HEK293 (cell line): ENCODE results near the gene MYO5C.

ENCODE experiments used
- CTCF ChIA-PET: fragments of 350-600 bp; formaldehyde crosslinking; extraction: SDS; loops from one replicate; lab custom pipeline; 2021; ENCODE audit warnings: antibody characterized with exemption; lab: Yijun Ruan, JAX
- POLR2A ChIA-PET: fragments of 300-600 bp; formaldehyde crosslinking; extraction: SDS; loops from one replicate; lab custom pipeline; 2020; ENCODE audit warnings: antibody characterized with exemption, inconsistent platforms; lab: Yijun Ruan, JAX
- H3K27ac ChIP-seq: fragments of 200-500 bp; sonication (Bioruptor generic); 2 replicates; pipeline ENCODE4 v1.5.1; 2014; ENCODE audit warnings: low read depth, low read length, control low read depth, inconsistent platforms; ENCODE audit errors: extremely low read depth
- H3K36me3 ChIP-seq, 2 experiments: fragments of 200-500 bp in 1 of 2; sonication (Bioruptor generic) in 1 of 2; 1 replicate in 1 of 2; 2 replicates in 1 of 2; pipeline ENCODE4 v1.5.1; 2014 to 2017; ENCODE audit warnings: inconsistent platforms in 2 of 2, low read length in 2 of 2; ENCODE audit not compliant: control insufficient read depth in 2 of 2, insufficient read depth in 1 of 2
- H3K4me1 ChIP-seq: fragments of 200-500 bp; sonication (Bioruptor generic); 2 replicates; pipeline ENCODE4 v1.5.1; 2014; ENCODE audit warnings: mild to moderate bottlenecking, low read length, inconsistent platforms; ENCODE audit not compliant: control insufficient read depth, insufficient read depth
- H3K4me3 ChIP-seq: 2 replicates; pipeline ENCODE4 v1.5.1; 2011; ENCODE audit warnings: low read depth, mild to moderate bottlenecking, control low read depth, low read length, moderate library complexity
- H3K9me3 ChIP-seq: fragments of 200-500 bp; sonication (Bioruptor generic); 2 replicates; pipeline ENCODE4 v1.5.1; 2014; ENCODE audit warnings: low read depth, low read length, inconsistent platforms; ENCODE audit not compliant: control insufficient read depth, insufficient read depth
- MEIS1 ChIP-seq: sonication (generic); formaldehyde crosslinking; IDR thresholded peaks from 2 replicates; pipeline ENCODE4 v1.8.1; 2022; ENCODE audit warnings: missing genetic modification reagents, mild to moderate bottlenecking, borderline replicate concordance
- SP2 ChIP-seq: fragments of 450-650 bp; formaldehyde crosslinking; IDR thresholded peaks from 2 replicates; pipeline ENCODE4 v1.5.1; 2016; ENCODE audit warnings: missing biosample characterization, missing genetic modification characterization
- ZBTB44 ChIP-seq: fragments of 450-650 bp; IDR thresholded peaks from 2 replicates; pipeline ENCODE4 v1.5.1; 2018; ENCODE audit warnings: missing biosample characterization, mild to moderate bottlenecking, missing genetic modification characterization
- ZNF214 ChIP-seq: fragments of 450-650 bp; formaldehyde crosslinking; IDR thresholded peaks from 2 replicates; pipeline ENCODE4 v1.5.1; 2017; ENCODE audit warnings: missing biosample characterization, mild to moderate bottlenecking, missing genetic modification characterization, borderline replicate concordance
- ZNF23 ChIP-seq: fragments of 450-650 bp; formaldehyde crosslinking; IDR thresholded peaks from 2 replicates; pipeline ENCODE4 v1.5.1; 2016; ENCODE audit warnings: missing biosample characterization, missing genetic modification characterization, borderline replicate concordance
- ZNF280C ChIP-seq: fragments of 450-650 bp; formaldehyde crosslinking; IDR thresholded peaks from 2 replicates; pipeline ENCODE4 v1.5.1; 2016; ENCODE audit warnings: missing biosample characterization, missing genetic modification characterization
- ZNF311 ChIP-seq: fragments of 450-650 bp; formaldehyde crosslinking; IDR thresholded peaks from 2 replicates; pipeline ENCODE4 v1.5.1; 2017; ENCODE audit warnings: missing biosample characterization, missing genetic modification characterization, borderline replicate concordance
- ZNF544 ChIP-seq: fragments of 450-650 bp; formaldehyde crosslinking; IDR thresholded peaks from 2 replicates; pipeline ENCODE4 v1.5.0; 2017; ENCODE audit warnings: missing biosample characterization, missing genetic modification characterization
- ZNF548 ChIP-seq: fragments of 450-650 bp; formaldehyde crosslinking; IDR thresholded peaks from 2 replicates; pipeline ENCODE4 v1.5.1; 2016; ENCODE audit warnings: missing biosample characterization, missing genetic modification characterization
- ZNF610 ChIP-seq: fragments of 450-650 bp; formaldehyde crosslinking; IDR thresholded peaks from 2 replicates; pipeline ENCODE4 v1.5.1; 2016; ENCODE audit warnings: missing biosample characterization, missing genetic modification characterization, borderline replicate concordance
- ZNF658 ChIP-seq: fragments of 450-650 bp; formaldehyde crosslinking; IDR thresholded peaks from 2 replicates; pipeline ENCODE4; 2016; ENCODE audit warnings: missing biosample characterization, missing genetic modification characterization
- ZNF664 ChIP-seq: fragments of 450-650 bp; formaldehyde crosslinking; IDR thresholded peaks from 2 replicates; pipeline ENCODE4 v1.5.1; 2016; ENCODE audit warnings: missing biosample characterization, missing genetic modification characterization
- ZNF670 ChIP-seq: fragments of 450-650 bp; formaldehyde crosslinking; IDR thresholded peaks from 2 replicates; pipeline ENCODE4 v1.5.1; 2016; ENCODE audit warnings: missing biosample characterization, missing genetic modification characterization, low read depth
- ZSCAN18 ChIP-seq: fragments of 450-650 bp; formaldehyde crosslinking; IDR thresholded peaks from 2 replicates; pipeline ENCODE4 v1.5.1; 2016; ENCODE audit warnings: missing biosample characterization, missing genetic modification characterization
- ZSCAN5A ChIP-seq: fragments of 450-650 bp; formaldehyde crosslinking; IDR thresholded peaks from 2 replicates; pipeline ENCODE4 v1.5.1; 2016; ENCODE audit warnings: missing biosample characterization, missing genetic modification characterization
- ZXDB ChIP-seq: fragments of 450-650 bp; formaldehyde crosslinking; IDR thresholded peaks from 2 replicates; pipeline ENCODE4 v1.5.1; 2016; ENCODE audit warnings: missing biosample characterization, missing genetic modification characterization

The MYO5C gene

GRCh38 chr15:52317022-52317421 is 21.4 kb upstream of the MYO5C start:
- ChIA-PET CTCF (no interaction called here), POLR2A (no interaction called here)
- no peak for TF ChIP-seq ZBTB44 (tag by site-specific recombination)
- no peak for TF ChIP-seq ZNF214 (tag by site-specific recombination)
- TF ChIP-seq ZNF548 (tag by site-specific recombination): no peak
- TF ChIP-seq ZNF311: no peak
- no peak for TF ChIP-seq SP2 (tag by site-specific recombination)
- TF ChIP-seq MEIS1 (CRISPR knock-in tag): no peak
- TF ChIP-seq ZNF670: no peak
- TF ChIP-seq ZSCAN5A: no peak
- TF ChIP-seq ZXDB (tag by site-specific recombination): no peak
- TF ChIP-seq ZNF280C (tag by site-specific recombination): no peak
- H3K9me3 ChIP-seq: no peaks in the 10 kb centered on the region
- no peak overlapping the region for H3K27ac ChIP-seq
- no peaks in the 10 kb centered on the region for H3K4me1 ChIP-seq
- peaks cover 0 to 35% of the 10 kb centered on the region in 2 experiments; a peak in 1 of 3 replicates for H3K36me3 ChIP-seq
- no peak overlapping the region for H3K4me3 ChIP-seq

- Histone ChIP-seq H3K4me1 (no peaks in the 10 kb centered on the region), H3K9me3 (no peaks in the 10 kb centered on the region), H3K4me3 (no peak overlapping the region), H3K36me3 (peaks cover 0 to 7% of the 10 kb centered on the region in 2 experiments; a peak in 1 of 3 replicates), H3K27ac (no peak overlapping the region)
- ChIA-PET CTCF (no interaction called here), POLR2A (no interaction called here)
- TF ChIP-seq ZNF658: no peak
- TF ChIP-seq ZNF610: no peak
- TF ChIP-seq ZNF544: no peak
- TF ChIP-seq ZNF23: no peak
- no peak for TF ChIP-seq ZNF664 (tag by site-specific recombination)
- no peak for TF ChIP-seq ZXDB (tag by site-specific recombination)
- no peak for TF ChIP-seq ZSCAN18 (tag by site-specific recombination)
These were observed 13.5 kb upstream of the MYO5C start for GRCh38 chr15:52309154-52309548.
